LHCN-M2 (cell line): ENCODE data around the gene TMEM205. TPM values are rescaled to one million over a fixed set of nuclear protein-coding genes. Genes with fewer than 3 reads are reported as not detected.

Source experiments
- DNase-seq: peaks from one replicate; pipeline ENCODE4 v3.0.0-alpha.2; 2012; ENCODE audit warnings: low read depth
- total RNA-seq: library from RNA; depleted of rRNA; stranded (reverse); fragments of >200 nt; gene quantifications from 2 replicates; pipeline ENCODE4 v1.2.3, GENCODE V29; 2014; rRNA removed

Gene TMEM205
- total RNA-seq, 1 experiment from 2014 or later: 158 TPM

- no peak for DNase-seq
Measured at GRCh38 chr19:11300811-11301120, 45.3 kb downstream of the TMEM205 start.

GRCh38 chr19:11299946-11300810 is 45.9 kb downstream of the TMEM205 start:
- no peak for DNase-seq

- DNase-seq: no peak
Measured at GRCh38 chr19:11296264-11296663, 49.8 kb downstream of the TMEM205 start.

- DNase-seq: no peak
Measured at GRCh38 chr19:11295665-11296245, 50.3 kb downstream of the TMEM205 start, which contains the start of gene TSPAN16. Gene TSPAN16, plus strand, starts transcription at chr19:11296160. Its CDS starts 138 bp downstream, at chr19:11296298.

- DNase-seq: no peak
Measured at GRCh38 chr19:11295180-11295579, 50.9 kb downstream of the TMEM205 start.

- peak; percentile 93 for DNase-seq
Measured at GRCh38 chr19:11293433-11294389, 52.4 kb downstream of the TMEM205 start.

Other genes starting within 250 kb of the TMEM205 start
- 105 and 142 TPM in 2 replicates for gene SPC24, start 190.5 kb downstream of the TMEM205 start, total RNA-seq
- 336 and 345 TPM in 2 replicates for gene KANK2, start 148.7 kb downstream of the TMEM205 start, total RNA-seq
- gene ANGPTL8, start 106.6 kb downstream of the TMEM205 start, total RNA-seq: not detected in 2 replicates
- gene DOCK6, start 83.7 kb downstream of the TMEM205 start, total RNA-seq: 19.4 and 33.0 TPM in 2 replicates
- gene TSPAN16, start 50.1 kb downstream of the TMEM205 start, total RNA-seq: not detected in 2 replicates
- 1.3 and 1.5 TPM in 2 replicates for gene RAB3D, start 6.6 kb downstream of the TMEM205 start, total RNA-seq
- 2.8 and 3.6 TPM in 2 replicates for gene CCDC159, start 251 bp upstream of the TMEM205 start, total RNA-seq
- 25.1 and 31.7 TPM in 2 replicates for gene PLPPR2, start 9.2 kb upstream of the TMEM205 start, total RNA-seq
- gene SWSAP1, start 28.4 kb upstream of the TMEM205 start, total RNA-seq: 1.5 and 2.2 TPM in 2 replicates
- gene EPOR, start 38.0 kb upstream of the TMEM205 start, total RNA-seq: 7.7 and 8.3 TPM in 2 replicates
- gene RGL3, start 73.0 kb upstream of the TMEM205 start, total RNA-seq: 3.2 and 5.6 TPM in 2 replicates
- gene ODAD3, start 88.9 kb upstream of the TMEM205 start, total RNA-seq: 0.38 and 0.75 TPM in 2 replicates
- 164 and 193 TPM in 2 replicates for gene PRKCSH, start 89.4 kb upstream of the TMEM205 start, total RNA-seq
- gene ELAVL3, start 134.8 kb upstream of the TMEM205 start, total RNA-seq: not detected in 2 replicates
- gene ZNF653, start 159.6 kb upstream of the TMEM205 start, total RNA-seq: 7.3 and 12.0 TPM in 2 replicates
- 24.8 and 32.1 TPM in 2 replicates for gene ECSIT, start 182.9 kb upstream of the TMEM205 start, total RNA-seq
- 0.58 and 1.0 TPM in 2 replicates for gene CNN1, start 192.6 kb upstream of the TMEM205 start, total RNA-seq
- 42.1 and 44.7 TPM in 2 replicates for gene ELOF1, start 213.0 kb upstream of the TMEM205 start, total RNA-seq
- gene ACP5, start 231.4 kb upstream of the TMEM205 start, total RNA-seq: 0.34 and 0.38 TPM in 2 replicates